ENCODE results near the gene ZNRF3.

Gene ZNRF3

GRCh38 chr22:28952857-28953256 is 69.5 kb downstream of the ZNRF3 start:
- DNase-seq (ENCODE audit: low spot score) = no peak

GRCh38 chr22:28953403-28953802 is 70.0 kb downstream of the ZNRF3 start:
- DNase-seq (ENCODE audit: low spot score) = no peak

- DNase-seq (ENCODE audit: low spot score) = no peak
Observed at GRCh38 chr22:28953976-28954880, 70.9 kb downstream of the ZNRF3 start.

- no peak for DNase-seq (ENCODE audit: low spot score)
Observed at GRCh38 chr22:28955817-28956216, 72.4 kb downstream of the ZNRF3 start.

- DNase-seq (ENCODE audit: low spot score) = no peak
Observed at GRCh38 chr22:28956506-28956905, 73.1 kb downstream of the ZNRF3 start.

GRCh38 chr22:28958611-28959010 is 75.2 kb downstream of the ZNRF3 start:
- no peak for DNase-seq (ENCODE audit: low spot score)

GRCh38 chr22:28962042-28962554 is 78.7 kb downstream of the ZNRF3 start:
- no peak for DNase-seq (ENCODE audit: low spot score)

GRCh38 chr22:28963362-28963761 is 80.0 kb downstream of the ZNRF3 start:
- no peak for DNase-seq (ENCODE audit: low spot score)

GRCh38 chr22:28967163-28967665 is 83.8 kb downstream of the ZNRF3 start:
- no peak for DNase-seq (ENCODE audit: low spot score)

- DNase-seq (ENCODE audit: low spot score) = no peak
Observed at GRCh38 chr22:28967969-28968368, 84.6 kb downstream of the ZNRF3 start.

- DNase-seq (ENCODE audit: low spot score) = no peak
Observed at GRCh38 chr22:28969401-28970168, 86.2 kb downstream of the ZNRF3 start.

- no peak for DNase-seq (ENCODE audit: low spot score)
Observed at GRCh38 chr22:28973352-28973751, 90.0 kb downstream of the ZNRF3 start.

GRCh38 chr22:28977060-28977459 is 93.7 kb downstream of the ZNRF3 start:
- no peak for DNase-seq (ENCODE audit: low spot score)

- DNase-seq (ENCODE audit: low spot score) = no peak
Observed at GRCh38 chr22:28977481-28977971, 94.2 kb downstream of the ZNRF3 start.

- no peak for DNase-seq (ENCODE audit: low spot score)
Observed at GRCh38 chr22:28978158-28978557, 94.8 kb downstream of the ZNRF3 start.

GRCh38 chr22:28978863-28979796 is 95.8 kb downstream of the ZNRF3 start:
- no peak for DNase-seq (ENCODE audit: low spot score)

GRCh38 chr22:28980326-28980725 is 97.0 kb downstream of the ZNRF3 start:
- DNase-seq (ENCODE audit: low spot score) = no peak

GRCh38 chr22:28981818-28982499 is 98.6 kb downstream of the ZNRF3 start:
- no peak for DNase-seq (ENCODE audit: low spot score)

GRCh38 chr22:28983190-28983589 is 99.8 kb downstream of the ZNRF3 start:
- DNase-seq (ENCODE audit: low spot score) = no peak

GRCh38 chr22:28983788-28984441 is 100.5 kb downstream of the ZNRF3 start:
- no peak for DNase-seq (ENCODE audit: low spot score)

Data from LoVo (cell line).